IMR-90 (cell line): Measurements from ENCODE around the gene SLC4A5. TPM values are rescaled to one million over a fixed set of nuclear protein-coding genes. Genes with fewer than 3 reads are reported as not detected.

Experiments
- ATAC-seq: fragments of 200-7000 bp; cut with Tn5 transposase; 2 replicates; pipeline ENCODE4 v1.9.1; 2020; ENCODE audit warnings: low read depth, mild to moderate bottlenecking, moderate library complexity
- BruUV-seq: library from RNA; stranded (reverse); fragments of 400-500 nt; replicated peaks from 2 replicates; lab custom pipeline; 2021; lab: Mats Ljungman, UMichigan
- CTCF ChIA-PET: fragments of 300-600 bp; formaldehyde crosslinking; extraction: SDS; loops from one replicate; lab custom pipeline; 2021; ENCODE audit warnings: antibody characterized with exemption; lab: Yijun Ruan, JAX
- POLR2A ChIA-PET: fragments of 300-600 bp; sonication (Branson Sonifier 250); formaldehyde crosslinking; loops from one replicate; lab custom pipeline; 2022; ENCODE audit warnings: antibody characterized with exemption; ENCODE audit not compliant: unreplicated experiment; lab: Charles Lee
- DNase-seq: peaks from one replicate; pipeline ENCODE4 v3.0.0; 2013
- H2AFZ ChIP-seq: replicated peaks from 2 replicates; pipeline ENCODE3; 2013; ENCODE audit warnings: low read length, mild to moderate bottlenecking; ENCODE audit not compliant: poor library complexity
- H2AK5ac ChIP-seq: 2 replicates; pipeline ENCODE4 v1.6.1; 2013; ENCODE audit warnings: low read depth, low read length, inconsistent platforms
- H2AK9ac ChIP-seq: replicated peaks from 2 replicates; pipeline ENCODE3; 2013; ENCODE audit warnings: mild to moderate bottlenecking, low read depth, low read length, moderate library complexity; ENCODE audit not compliant: poor library complexity
- H2BK120ac ChIP-seq: 2 replicates; pipeline ENCODE4 v1.6.1; 2013; ENCODE audit warnings: low read depth, low read length, inconsistent platforms
- H2BK15ac ChIP-seq: 3 replicates; pipeline ENCODE4 v1.6.1; 2013; ENCODE audit warnings: low read depth, low read length, inconsistent platforms
- H2BK20ac ChIP-seq: 2 replicates; pipeline ENCODE4 v1.6.1; 2013; ENCODE audit warnings: low read depth, mild to moderate bottlenecking, inconsistent platforms, low read length, moderate library complexity
- H2BK5ac ChIP-seq: 2 replicates; pipeline ENCODE4 v1.6.1; 2013; ENCODE audit warnings: mild to moderate bottlenecking, low read depth, low read length, inconsistent platforms; ENCODE audit not compliant: poor library complexity, severe bottlenecking
- H3K14ac ChIP-seq: replicated peaks from 2 replicates; pipeline ENCODE4 v1.6.1; 2013; ENCODE audit warnings: low read depth, low read length, inconsistent platforms
- H3K18ac ChIP-seq: 2 replicates; pipeline ENCODE4 v1.6.1; 2013; ENCODE audit warnings: low read depth, low read length, control low read depth
- H3K23ac ChIP-seq: 2 replicates; pipeline ENCODE4 v1.6.1; 2013; ENCODE audit warnings: low read depth, low read length, inconsistent platforms
- H3K27ac ChIP-seq: 2 replicates; pipeline ENCODE4 v1.5.1; 2013; ENCODE audit warnings: mild to moderate bottlenecking, control low read depth, low read length; ENCODE audit not compliant: insufficient read depth
- H3K27me3 ChIP-seq: 2 replicates; pipeline ENCODE4 v1.6.1; 2013; ENCODE audit warnings: low read length; ENCODE audit not compliant: control insufficient read depth, insufficient read depth
- H3K36me3 ChIP-seq: 2 replicates; pipeline ENCODE4 v1.6.1; 2013; ENCODE audit warnings: low read length, mixed read lengths; ENCODE audit not compliant: control insufficient read depth, insufficient read depth
- H3K4ac ChIP-seq: 2 replicates; pipeline ENCODE4 v1.6.1; 2013; ENCODE audit warnings: low read depth, low read length, inconsistent platforms
- H3K4me1 ChIP-seq: 2 replicates; pipeline ENCODE4 v1.6.1; 2013; ENCODE audit warnings: low read length, mixed read lengths; ENCODE audit not compliant: control insufficient read depth, insufficient read depth
- H3K4me2 ChIP-seq: 2 replicates; pipeline ENCODE4 v1.6.1; 2013; ENCODE audit warnings: low read depth, mild to moderate bottlenecking, control low read depth, low read length, moderate library complexity
- H3K4me3 ChIP-seq: 2 replicates; pipeline ENCODE4 v1.5.1; 2013; ENCODE audit warnings: low read depth, mild to moderate bottlenecking, control low read depth, low read length, moderate library complexity; ENCODE audit not compliant: insufficient read depth
- H3K56ac ChIP-seq: 2 replicates; pipeline ENCODE4 v1.6.1; 2013; ENCODE audit warnings: low read length, inconsistent platforms; ENCODE audit not compliant: insufficient read depth; ENCODE audit errors: extremely low read depth
- H3K79me1 ChIP-seq, 2 experiments: 2 replicates each; pipeline ENCODE4 v1.6.1; 2013; ENCODE audit warnings: low read length in 2 of 2, inconsistent platforms in 1 of 2, low read depth in 1 of 2
- H3K9ac ChIP-seq: 2 replicates; pipeline ENCODE4 v1.6.1; 2013; ENCODE audit warnings: low read depth, low read length, control low read depth
- H3K9me1 ChIP-seq: 2 replicates; pipeline ENCODE4 v1.6.1; 2013; ENCODE audit warnings: low read length, inconsistent platforms; ENCODE audit not compliant: insufficient read depth
- H3K9me3 ChIP-seq: 2 replicates; pipeline ENCODE4 v1.6.1; 2013; ENCODE audit warnings: low read length; ENCODE audit not compliant: control insufficient read depth, insufficient read depth
- H4K20me1 ChIP-seq: 2 replicates; pipeline ENCODE4 v1.6.1; 2013; ENCODE audit warnings: low read length, inconsistent platforms; ENCODE audit not compliant: insufficient read depth
- H4K5ac ChIP-seq: 2 replicates; pipeline ENCODE4 v1.6.1; 2013; ENCODE audit warnings: mild to moderate bottlenecking, low read depth, low read length, control low read depth
- H4K8ac ChIP-seq, 2 experiments: 2 replicates each; pipeline ENCODE4 v1.6.1; 2013; ENCODE audit warnings: low read depth in 2 of 2, low read length in 2 of 2, control low read depth in 1 of 2, inconsistent platforms in 1 of 2
- H4K91ac ChIP-seq: 2 replicates; pipeline ENCODE4 v1.6.1; 2013; ENCODE audit warnings: low read depth, low read length, inconsistent platforms; ENCODE audit not compliant: insufficient read depth
- BHLHE40 ChIP-seq: fragments of 150-350 bp; IDR thresholded peaks from 2 replicates; pipeline ENCODE4 v1.6.1; 2016; ENCODE audit warnings: mild to moderate bottlenecking, low read depth, low read length
- FOS ChIP-seq: fragments of 150-350 bp; IDR thresholded peaks from 2 replicates; pipeline ENCODE4 v1.6.1; 2016; ENCODE audit warnings: low read depth, low read length
- MAFK ChIP-seq: IDR thresholded peaks from 2 replicates; pipeline ENCODE4 v1.6.1; 2012; ENCODE audit warnings: low read depth, low read length, improper control_type of control experiment
- MAZ ChIP-seq: IDR thresholded peaks from 2 replicates; pipeline ENCODE4 v1.6.1; 2012; ENCODE audit warnings: low read depth, mild to moderate bottlenecking, low read length, improper control_type of control experiment, moderate library complexity, borderline replicate concordance
- POLR2A ChIP-seq: IDR thresholded peaks from 2 replicates; pipeline ENCODE4 v1.6.1; 2012; ENCODE audit warnings: mild to moderate bottlenecking, low read depth, low read length
- RAD21 ChIP-seq: IDR thresholded peaks from 2 replicates; pipeline ENCODE4 v1.6.1; 2012; ENCODE audit warnings: low read length, improper control_type of control experiment
- RFX5 ChIP-seq: IDR thresholded peaks from 2 replicates; pipeline ENCODE4 v1.8.0; 2012; ENCODE audit warnings: low read depth, mild to moderate bottlenecking, low read length, moderate library complexity
- SMC3 ChIP-seq: fragments of 150-350 bp; IDR thresholded peaks from 2 replicates; pipeline ENCODE4 v1.6.1; 2016; ENCODE audit warnings: low read depth, mild to moderate bottlenecking, antibody characterized with exemption, low read length, moderate library complexity
- USF2 ChIP-seq: fragments of 150-350 bp; IDR thresholded peaks from 2 replicates; pipeline ENCODE4 v1.6.1; 2017; ENCODE audit warnings: mild to moderate bottlenecking, antibody characterized with exemption, low read length, low read depth
- WGBS, 2 experiments: methylation state at CpG; one replicate each; pipeline versions ENCODE4 v1.1.5 to v1.1.7; 2013; ENCODE audit warnings: missing lambda C conversion rate in 2 of 2; ENCODE audit not compliant: insufficient read length in 1 of 2; ENCODE audit errors: extremely low coverage in 2 of 2; 5-methylcytosine and 5-hydroxymethylcytosine counted together
- dilution Hi-C: fragments of 300-500 bp; cut with HindIII; formaldehyde crosslinking; loops from one replicate; pipeline ENCODE4 v1.14.3; 2018; ENCODE audit warnings: low sequenced_read_pairs; ENCODE audit not compliant: unreplicated experiment
- in situ Hi-C: fragments of 300-500 bp; cut with MboI; formaldehyde crosslinking; loops from 3 replicates; pipeline ENCODE4 v1.14.3; 2019; ENCODE audit warnings: low sequenced_read_pairs, inconsistent platforms, mixed read lengths
- intact Hi-C: fragments of 100-400 bp; cut with micrococcal nuclease; formaldehyde crosslinking; loops from 2 replicates; pipeline ENCODE4 v1.10.0; 2022
- polyA plus RNA-seq, 3 experiments: library from polyadenylated mRNA; depleted of rRNA; stranded (reverse); fragments of >200 nt; gene quantifications; 2 replicates each; pipeline ENCODE4 v1.2.3, GENCODE V29; 2012; ENCODE audit warnings: low replicate concordance in 1 of 3
- total RNA-seq: library from RNA; depleted of rRNA; stranded (reverse); fragments of >200 nt; gene quantifications from 2 replicates; pipeline ENCODE4 v1.2.3, GENCODE V29; 2012

The SLC4A5 gene
- total and polyA plus RNA-seq, 2 of the 4 experiments (the other 2 are of a cell fraction) = 0.18 to 0.22 TPM

DNA sequence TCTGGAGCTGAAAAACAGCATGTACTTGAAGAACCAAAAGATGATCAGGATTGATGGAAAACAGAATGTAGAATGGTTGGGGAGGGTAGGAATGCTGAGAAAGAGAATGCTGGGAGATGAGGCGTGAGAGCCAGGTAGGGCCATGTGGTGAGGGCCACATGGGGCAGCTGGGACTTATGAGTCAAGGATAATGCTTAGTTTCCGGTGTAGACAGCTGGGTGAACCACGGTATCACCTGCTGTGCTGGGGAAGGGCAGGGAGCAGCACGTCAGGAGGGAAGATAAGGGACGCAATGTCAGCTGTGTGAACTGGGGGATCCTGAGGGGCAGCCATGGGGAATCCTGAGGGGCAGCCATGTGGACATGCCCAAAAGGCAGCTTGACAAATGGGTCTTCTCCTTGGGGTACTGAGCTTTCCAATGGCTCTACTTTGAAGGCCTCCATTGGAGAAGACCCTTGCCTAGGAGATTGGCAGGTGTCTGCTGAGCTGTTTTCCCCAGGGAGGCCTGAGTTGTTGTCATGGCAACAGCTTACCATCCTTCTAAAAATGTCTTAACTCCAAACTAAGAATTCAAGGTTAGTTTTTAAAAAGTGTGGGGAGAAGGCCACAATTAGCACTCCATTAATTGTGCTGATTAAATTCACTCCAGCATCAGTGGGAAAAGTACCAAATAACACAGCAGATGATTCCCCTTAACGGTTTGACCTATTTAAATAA is 93.7 kb downstream of the SLC4A5 start:
- Histone ChIP-seq H3K9me3 (no peaks in the 10 kb centered on the region), H2BK15ac (no peak overlapping the region), H2BK5ac (no peak overlapping the region), H4K20me1 (no peaks in the 10 kb centered on the region), H2AFZ (no peak overlapping the region), H3K4me2 (no peak overlapping the region), H3K9ac (no peak overlapping the region), H3K27me3 (peaks cover 36% of the 10 kb centered on the region), H3K4me1 (no peaks in the 10 kb centered on the region), H2BK120ac (no peak overlapping the region), H3K18ac (no peak overlapping the region), H3K4ac (no peak overlapping the region), H2BK20ac (no peak overlapping the region), H3K4me3 (no peak overlapping the region), H3K23ac (no peak overlapping the region), H4K5ac (no peak overlapping the region), H2AK5ac (no peak overlapping the region), H3K9me1 (no peaks in the 10 kb centered on the region), H4K8ac (no peak overlapping the region), H3K36me3 (no peaks in the 10 kb centered on the region), H3K56ac (no peak overlapping the region), H3K79me1 (no peaks in the 10 kb centered on the region), H3K27ac (no peak overlapping the region), H3K14ac (no peak overlapping the region), H4K91ac (no peak overlapping the region), H2AK9ac (no peak overlapping the region)
- no TSS peak for BruUV-seq
- intact Hi-C loops (loop anchor here (1.0 to 5.0 kb wide), 3 partner anchors 86 to 328 kb away; no protein-coding TSS in a partner anchor), in situ Hi-C loops (loop anchor here (5.0 kb wide), 1 partner anchor 88 kb away; no protein-coding TSS in a partner anchor), dilution Hi-C loops (no loop called here)
- ATAC-seq (no peak), DNase-seq (no peak)
- ChIA-PET CTCF (interaction anchor here (0.5 to 1.8 kb wide), 9 partner anchors 9 to 425 kb away, joined by 3 to 11 read pairs (median 3); no protein-coding TSS in a partner anchor), POLR2A (no interaction called here)
- 42% methylated on average over 4 of the region's 6 CpGs; no CpG with 5 or more reads in 1 of the 2 experiments for WGBS, 2 experiments
- TF ChIP-seq MAFK = no peak
- no peak for TF ChIP-seq MAZ
- no peak for TF ChIP-seq BHLHE40
- no peak for TF ChIP-seq USF2
- no peak for TF ChIP-seq POLR2A
- TF ChIP-seq RAD21 = no peak
- no peak for TF ChIP-seq FOS
- TF ChIP-seq SMC3 = no peak
- no peak for TF ChIP-seq RFX5
